Measurements from ENCODE around the gene CD93.

DNA sequence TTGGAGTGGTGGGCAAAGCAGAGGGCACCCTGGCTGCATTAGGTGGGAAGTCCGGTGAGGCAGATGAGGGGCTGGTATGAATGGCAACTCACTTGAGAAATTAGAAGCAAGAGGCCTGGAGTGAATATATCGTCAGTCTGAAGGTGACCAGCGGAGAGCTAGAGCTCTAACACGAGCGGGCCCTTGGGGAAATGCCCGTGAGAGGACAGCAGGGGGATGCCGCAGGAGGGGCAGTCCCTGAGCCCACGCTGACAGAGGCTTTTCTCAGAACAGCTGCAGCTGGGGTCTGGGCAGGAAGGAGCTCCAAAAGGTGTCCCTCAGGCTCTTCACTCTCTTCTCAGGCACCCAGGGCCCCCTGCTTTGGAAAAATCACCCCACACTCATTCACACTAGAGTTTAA, 32.0 kb upstream of the CD93 start:
- no peak for TF ChIP-seq POLR2A (IDR thresholded peaks at IDR 0.05)
- TF ChIP-seq, protein P1, sequence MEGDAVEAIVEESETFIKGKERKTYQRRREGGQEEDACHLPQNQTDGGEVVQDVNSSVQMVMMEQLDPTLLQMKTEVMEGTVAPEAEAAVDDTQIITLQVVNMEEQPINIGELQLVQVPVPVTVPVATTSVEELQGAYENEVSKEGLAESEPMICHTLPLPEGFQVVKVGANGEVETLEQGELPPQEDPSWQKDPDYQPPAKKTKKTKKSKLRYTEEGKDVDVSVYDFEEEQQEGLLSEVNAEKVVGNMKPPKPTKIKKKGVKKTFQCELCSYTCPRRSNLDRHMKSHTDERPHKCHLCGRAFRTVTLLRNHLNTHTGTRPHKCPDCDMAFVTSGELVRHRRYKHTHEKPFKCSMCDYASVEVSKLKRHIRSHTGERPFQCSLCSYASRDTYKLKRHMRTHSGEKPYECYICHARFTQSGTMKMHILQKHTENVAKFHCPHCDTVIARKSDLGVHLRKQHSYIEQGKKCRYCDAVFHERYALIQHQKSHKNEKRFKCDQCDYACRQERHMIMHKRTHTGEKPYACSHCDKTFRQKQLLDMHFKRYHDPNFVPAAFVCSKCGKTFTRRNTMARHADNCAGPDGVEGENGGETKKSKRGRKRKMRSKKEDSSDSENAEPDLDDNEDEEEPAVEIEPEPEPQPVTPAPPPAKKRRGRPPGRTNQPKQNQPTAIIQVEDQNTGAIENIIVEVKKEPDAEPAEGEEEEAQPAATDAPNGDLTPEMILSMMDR (IDR thresholded peaks at IDR 0.05) = no peak
